ENCODE measurements around the gene GATAD2A. TPM values are rescaled to one million over a fixed set of nuclear protein-coding genes. Genes with fewer than 3 reads are reported as not detected.

GATAD2A gene
- total RNA-seq, 2 experiments from 2014 or later: 104 to 107 TPM

GRCh38 chr19:19492026-19492610 lies 86.6 kb downstream of the GATAD2A start:
- CTCF ChIA-PET: interaction anchor here (3.6 kb wide), 1 partner anchor 129 kb away, joined by 33 read pairs; no protein-coding TSS in a partner anchor
- no peaks in the 10 kb centered on the region for H3K27me3 Mint-ChIP-seq
- no peaks in the 10 kb centered on the region for H3K27me3 ChIP-seq (ENCODE audit: control insufficient read depth in 1 of 2, insufficient read depth in 2 of 2, low read length in 2 of 2)
- POLR2A ChIA-PET: interaction anchor here (7.0 kb wide), 1 partner anchor 126 kb away, joined by 81 read pairs; no protein-coding TSS in a partner anchor
- peaks cover 34% of the 10 kb centered on the region for H3K4me1 Mint-ChIP-seq (ENCODE audit: low read depth)
- peaks cover 61% of the 10 kb centered on the region for H3K36me3 ChIP-seq (ENCODE audit: insufficient read depth, low read length)
- H3K27ac Mint-ChIP-seq: no peak overlapping the region
- no peak for DNase-seq
- no peak overlapping the region for H3K4me3 ChIP-seq (ENCODE audit: low read length)
- no peak overlapping the region for H3K27ac ChIP-seq (ENCODE audit: low read depth in 1 of 2, low read length in 2 of 2)
- intact Hi-C loops (cut with DNase I, micrococcal nuclease): loop anchor here in 1 of 2 experiments (5.0 kb wide), 3 partner anchors 105 to 305 kb away; partner anchors contain the start of genes MAU2 and SUGP1
- H3K36me3 Mint-ChIP-seq (ENCODE audit: low read depth): peaks cover 50% of the 10 kb centered on the region
- ATAC-seq (ENCODE audit: poor library complexity): no peak
- no peaks in the 10 kb centered on the region for H3K9me3 ChIP-seq (ENCODE audit: control insufficient read depth in 1 of 2, insufficient read depth in 1 of 2, low read length in 2 of 2)
- H3K9me3 Mint-ChIP-seq: no peaks in the 10 kb centered on the region
- TF ChIP-seq CTCF (IDR thresholded peaks at IDR 0.05): no peak
- peaks cover 38% of the 10 kb centered on the region for H3K4me1 ChIP-seq (ENCODE audit: insufficient read depth, low read length)
- no peak overlapping the region for H3K4me3 Mint-ChIP-seq

- Mint-ChIP-seq H3K9me3 (no peaks in the 10 kb centered on the region), H3K4me1 (ENCODE audit: low read depth) (peaks cover 17% of the 10 kb centered on the region), H3K27me3 (no peaks in the 10 kb centered on the region), H3K4me3 (no peak overlapping the region), H3K27ac (no peak overlapping the region), H3K36me3 (ENCODE audit: low read depth) (peaks cover 64% of the 10 kb centered on the region)
- H3K27me3 ChIP-seq (ENCODE audit: control insufficient read depth in 1 of 2, insufficient read depth in 2 of 2, low read length in 2 of 2): no peaks in the 10 kb centered on the region
- H3K4me3 ChIP-seq (ENCODE audit: low read length): no peak overlapping the region
- DNase-seq (no peak), ATAC-seq (ENCODE audit: poor library complexity) (no peak)
- intact Hi-C loops (cut with DNase I, micrococcal nuclease): loop anchor here in 1 of 2 experiments (5.0 kb wide), 3 partner anchors 107 to 307 kb away; partner anchors contain the start of genes MAU2 and SUGP1
- no peaks in the 10 kb centered on the region for H3K9me3 ChIP-seq (ENCODE audit: control insufficient read depth in 1 of 2, insufficient read depth in 1 of 2, low read length in 2 of 2)
- POLR2A ChIA-PET: interaction anchor here (0.6 kb wide), 1 partner anchor 118 kb away, joined by 3 read pairs; no protein-coding TSS in a partner anchor
- no peak for TF ChIP-seq CTCF (IDR thresholded peaks at IDR 0.05)
- CTCF ChIA-PET: interaction anchor here (1.2 kb wide), 1 partner anchor 37 kb away, joined by 3 read pairs; no protein-coding TSS in a partner anchor
- H3K4me1 ChIP-seq (ENCODE audit: insufficient read depth, low read length): peaks cover 19% of the 10 kb centered on the region
- no peak overlapping the region for H3K27ac ChIP-seq (ENCODE audit: low read depth in 1 of 2, low read length in 2 of 2)
- H3K36me3 ChIP-seq (ENCODE audit: insufficient read depth, low read length): peaks cover 74% of the 10 kb centered on the region
These were observed 88.5 kb downstream of the GATAD2A start for GRCh38 chr19:19493841-19494546.

GRCh38 chr19:19495614-19496603 lies 90.4 kb downstream of the GATAD2A start:
- no peak for ATAC-seq (ENCODE audit: poor library complexity)
- no peak for TF ChIP-seq CTCF (IDR thresholded peaks at IDR 0.05)
- ChIA-PET CTCF (interaction anchor here (0.6 kb wide), 1 partner anchor 91 kb away, joined by 3 read pairs; no protein-coding TSS in a partner anchor), POLR2A (no interaction called here)
- DNase-seq: no peak
- Histone ChIP-seq H3K27me3 (ENCODE audit: control insufficient read depth in 1 of 2, insufficient read depth in 2 of 2, low read length in 2 of 2) (no peaks in the 10 kb centered on the region), H3K4me3 (ENCODE audit: low read length) (no peak overlapping the region), H3K27ac (ENCODE audit: low read depth in 1 of 2, low read length in 2 of 2) (no peak overlapping the region), H3K4me1 (ENCODE audit: insufficient read depth, low read length) (peaks cover under 1% of the 10 kb centered on the region), H3K36me3 (ENCODE audit: insufficient read depth, low read length) (peaks cover 93% of the 10 kb centered on the region), H3K9me3 (ENCODE audit: control insufficient read depth in 1 of 2, insufficient read depth in 1 of 2, low read length in 2 of 2) (no peaks in the 10 kb centered on the region)
- Mint-ChIP-seq H3K27me3 (no peaks in the 10 kb centered on the region), H3K4me3 (no peak overlapping the region), H3K4me1 (ENCODE audit: low read depth) (no peaks in the 10 kb centered on the region), H3K36me3 (ENCODE audit: low read depth) (peaks cover 66% of the 10 kb centered on the region), H3K27ac (no peak overlapping the region), H3K9me3 (no peaks in the 10 kb centered on the region)
- intact Hi-C loops (cut with DNase I, micrococcal nuclease): no loop called here

Measured in CD4-positive, alpha-beta T cell (primary cell).